Lower lobe of right lung (tissue), 2 donors: ENCODE measurements around the gene VPS54. TPM values are rescaled to one million over a fixed set of nuclear protein-coding genes. Genes with fewer than 3 reads are reported as not detected.

Source experiments
- ATAC-seq, 2 donors: fragments of 200-7000 bp; cut with Tn5 transposase; one replicate each; pipeline ENCODE4 v1.9.1; 2020 to 2022; ENCODE audit warnings: mild to moderate bottlenecking in 2 of 2, moderate library complexity in 2 of 2
- DNase-seq: peaks from one replicate; pipeline ENCODE4 v3.0.0-alpha.2; 2020
- H3K27ac ChIP-seq: fragments of 200-600 bp; one replicate; pipeline ENCODE4 v1.8.0; 2022
- H3K27me3 ChIP-seq: fragments of 200-600 bp; one replicate; pipeline ENCODE4 v1.8.0; 2022; ENCODE audit warnings: low read depth
- H3K36me3 ChIP-seq: fragments of 200-600 bp; one replicate; pipeline ENCODE4 v1.8.0; 2022; ENCODE audit warnings: mild to moderate bottlenecking
- H3K4me1 ChIP-seq: fragments of 200-600 bp; one replicate; pipeline ENCODE4 v1.8.0; 2022
- H3K4me3 ChIP-seq: fragments of 200-600 bp; one replicate; pipeline ENCODE4 v1.8.0; 2022; ENCODE audit warnings: mild to moderate bottlenecking
- H3K9me3 ChIP-seq: fragments of 200-600 bp; one replicate; pipeline ENCODE4 v1.8.0; 2022
- intact Hi-C: fragments of 100-400 bp; cut with DNase I; formaldehyde crosslinking; loops from one replicate; pipeline ENCODE4 v1.11.0; 2022
- long read RNA-seq: library from polyadenylated mRNA; unstranded; transcript quantifications from one replicate; pipeline ENCODE4 v2.0.0, GENCODE V29; 2021
- total RNA-seq: library from RNA; stranded (reverse); fragmentation: NEBNext Ultra II Directional; extraction: Animal tissue kit (Norgen Biotek cat#: 25700); gene quantifications from one replicate; pipeline ENCODE4 v1.2.1, GENCODE V29; 2021
- TF ChIP-seq, protein P1 (sequence below): fragments of 200-600 bp; IDR thresholded peaks from one replicate; pipeline ENCODE4 v1.8.0; 2022; ENCODE audit warnings: antibody characterized with exemption, mild to moderate bottlenecking
- donor health status: DM: no; HTN: yes; CAD: no; lungs with severe emphysema.

VPS54 gene, protein sequence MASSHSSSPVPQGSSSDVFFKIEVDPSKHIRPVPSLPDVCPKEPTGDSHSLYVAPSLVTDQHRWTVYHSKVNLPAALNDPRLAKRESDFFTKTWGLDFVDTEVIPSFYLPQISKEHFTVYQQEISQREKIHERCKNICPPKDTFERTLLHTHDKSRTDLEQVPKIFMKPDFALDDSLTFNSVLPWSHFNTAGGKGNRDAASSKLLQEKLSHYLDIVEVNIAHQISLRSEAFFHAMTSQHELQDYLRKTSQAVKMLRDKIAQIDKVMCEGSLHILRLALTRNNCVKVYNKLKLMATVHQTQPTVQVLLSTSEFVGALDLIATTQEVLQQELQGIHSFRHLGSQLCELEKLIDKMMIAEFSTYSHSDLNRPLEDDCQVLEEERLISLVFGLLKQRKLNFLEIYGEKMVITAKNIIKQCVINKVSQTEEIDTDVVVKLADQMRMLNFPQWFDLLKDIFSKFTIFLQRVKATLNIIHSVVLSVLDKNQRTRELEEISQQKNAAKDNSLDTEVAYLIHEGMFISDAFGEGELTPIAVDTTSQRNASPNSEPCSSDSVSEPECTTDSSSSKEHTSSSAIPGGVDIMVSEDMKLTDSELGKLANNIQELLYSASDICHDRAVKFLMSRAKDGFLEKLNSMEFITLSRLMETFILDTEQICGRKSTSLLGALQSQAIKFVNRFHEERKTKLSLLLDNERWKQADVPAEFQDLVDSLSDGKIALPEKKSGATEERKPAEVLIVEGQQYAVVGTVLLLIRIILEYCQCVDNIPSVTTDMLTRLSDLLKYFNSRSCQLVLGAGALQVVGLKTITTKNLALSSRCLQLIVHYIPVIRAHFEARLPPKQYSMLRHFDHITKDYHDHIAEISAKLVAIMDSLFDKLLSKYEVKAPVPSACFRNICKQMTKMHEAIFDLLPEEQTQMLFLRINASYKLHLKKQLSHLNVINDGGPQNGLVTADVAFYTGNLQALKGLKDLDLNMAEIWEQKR
- 26.7 TPM for total RNA-seq
- long read RNA-seq, full-length matches to known transcripts, result 27 of 52 reads
- long read RNA-seq, partial matches to known transcripts, result 5 of 52 reads
- long read RNA-seq, other reads (novel, unspliced or antisense), result 20 of 52 reads

DNA sequence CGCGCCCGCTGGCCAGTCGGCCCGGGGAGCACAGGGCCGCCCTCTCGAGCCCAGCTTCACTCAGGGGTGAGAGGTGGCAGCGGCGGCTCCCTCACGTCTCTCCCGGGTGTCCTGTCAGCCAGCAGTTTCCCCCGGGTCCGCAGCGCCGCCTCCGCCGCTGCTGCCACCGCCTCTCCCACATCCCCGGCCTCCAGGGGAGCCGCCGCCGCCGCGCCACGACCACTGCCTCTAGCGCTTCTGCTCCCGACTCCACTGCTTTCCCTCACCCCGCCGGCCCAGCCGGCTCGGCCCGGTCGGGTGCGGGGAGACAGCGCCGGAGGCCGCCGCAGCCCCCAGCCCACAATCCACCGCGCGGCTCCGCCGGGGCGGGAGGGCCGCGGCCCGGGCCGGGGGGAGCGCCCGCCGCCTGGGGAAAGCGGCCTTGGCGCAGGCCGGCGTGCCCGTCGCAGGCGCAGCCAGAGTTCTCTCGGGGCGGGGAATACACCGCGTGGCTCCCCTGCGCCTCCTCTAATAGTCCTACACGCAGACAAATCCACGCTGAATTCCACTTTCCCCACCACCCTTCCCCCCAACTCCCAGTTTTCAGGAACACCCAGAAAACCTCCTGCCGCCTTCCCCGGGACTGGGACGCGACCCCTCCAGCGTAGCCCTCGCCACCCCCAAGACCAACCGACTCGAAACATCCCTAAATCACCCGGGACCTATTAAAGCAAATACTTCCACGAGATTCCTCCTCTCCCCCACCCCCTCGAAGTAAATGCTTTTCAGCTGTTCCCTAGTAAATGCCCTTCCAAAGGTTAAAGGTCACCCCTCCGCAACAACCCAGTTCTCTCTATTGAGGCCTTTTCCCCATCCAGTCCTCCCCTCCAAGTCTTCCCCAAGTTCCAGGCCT, at the start of gene VPS54:
VPS54 (minus strand) TSS at position 346 of the 892 bp plus-strand sequence. CDS start 35,429 bp downstream, outside the sequence.
- Histone ChIP-seq H3K36me3 (no peaks in the 10 kb centered on the region), H3K4me3 (peak within 1 kb of the TSS; percentile 63), H3K27me3 (no peaks in the 10 kb centered on the region), H3K4me1 (peaks cover 52% of the 10 kb centered on the region), H3K9me3 (no peaks in the 10 kb centered on the region), H3K27ac (peak within 1 kb of the TSS; percentile 90)
- intact Hi-C loops, result no loop called here
- ATAC-seq, result peak; percentile 95
- TF ChIP-seq, protein P1, sequence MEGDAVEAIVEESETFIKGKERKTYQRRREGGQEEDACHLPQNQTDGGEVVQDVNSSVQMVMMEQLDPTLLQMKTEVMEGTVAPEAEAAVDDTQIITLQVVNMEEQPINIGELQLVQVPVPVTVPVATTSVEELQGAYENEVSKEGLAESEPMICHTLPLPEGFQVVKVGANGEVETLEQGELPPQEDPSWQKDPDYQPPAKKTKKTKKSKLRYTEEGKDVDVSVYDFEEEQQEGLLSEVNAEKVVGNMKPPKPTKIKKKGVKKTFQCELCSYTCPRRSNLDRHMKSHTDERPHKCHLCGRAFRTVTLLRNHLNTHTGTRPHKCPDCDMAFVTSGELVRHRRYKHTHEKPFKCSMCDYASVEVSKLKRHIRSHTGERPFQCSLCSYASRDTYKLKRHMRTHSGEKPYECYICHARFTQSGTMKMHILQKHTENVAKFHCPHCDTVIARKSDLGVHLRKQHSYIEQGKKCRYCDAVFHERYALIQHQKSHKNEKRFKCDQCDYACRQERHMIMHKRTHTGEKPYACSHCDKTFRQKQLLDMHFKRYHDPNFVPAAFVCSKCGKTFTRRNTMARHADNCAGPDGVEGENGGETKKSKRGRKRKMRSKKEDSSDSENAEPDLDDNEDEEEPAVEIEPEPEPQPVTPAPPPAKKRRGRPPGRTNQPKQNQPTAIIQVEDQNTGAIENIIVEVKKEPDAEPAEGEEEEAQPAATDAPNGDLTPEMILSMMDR, result no peak
- peak; percentile 76 for DNase-seq

DNA sequence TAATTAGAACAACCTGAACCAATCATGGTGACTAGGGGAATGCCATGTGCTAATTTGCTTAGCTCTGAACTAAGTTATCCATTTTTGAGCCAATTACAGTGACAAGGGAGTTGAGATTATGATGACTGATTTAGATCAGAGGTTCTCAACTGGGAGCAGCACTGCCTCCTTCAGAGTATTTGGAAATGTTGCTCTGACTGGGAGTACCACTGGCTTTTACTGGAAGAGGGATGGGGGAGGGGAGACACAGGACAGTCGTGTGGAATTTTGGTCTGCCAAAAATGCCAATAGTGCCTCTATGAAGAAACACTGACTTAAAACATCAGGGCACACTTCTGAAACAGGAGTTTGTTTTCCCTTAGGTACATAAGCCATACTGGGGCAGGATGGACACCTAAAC, 48.1 kb upstream of the VPS54 start:
- peaks cover 18% of the 10 kb centered on the region for H3K4me1 ChIP-seq
- ATAC-seq (no peak), DNase-seq (no peak)
- intact Hi-C loops, result no loop called here
- no peaks in the 10 kb centered on the region for H3K9me3 ChIP-seq
- no peaks in the 10 kb centered on the region for H3K36me3 ChIP-seq
- H3K4me3 ChIP-seq, result no peak overlapping the region
- TF ChIP-seq, protein P1, result no peak
- no peak overlapping the region for H3K27ac ChIP-seq
- H3K27me3 ChIP-seq, result no peaks in the 10 kb centered on the region

DNA sequence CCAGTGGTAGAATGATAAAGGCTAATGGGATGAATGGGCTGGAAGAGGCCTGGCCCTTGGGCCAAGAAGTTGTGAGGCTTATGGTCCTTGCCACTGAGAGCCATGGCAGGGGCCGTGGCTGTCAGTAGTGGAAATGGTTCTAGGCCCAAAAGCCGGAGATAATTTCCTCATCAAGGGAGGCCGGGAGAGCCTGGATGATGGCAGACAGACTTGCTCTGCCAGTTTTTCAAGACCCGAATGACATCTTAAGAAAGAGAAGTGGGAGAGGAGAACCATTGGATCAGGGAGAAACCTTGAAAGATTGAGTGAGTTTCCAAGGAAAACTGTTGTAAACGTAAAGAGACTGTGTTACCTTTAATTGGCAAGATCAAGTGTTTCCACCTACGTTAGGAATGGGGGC, 46.3 kb upstream of the VPS54 start:
- H3K9me3 ChIP-seq, result no peaks in the 10 kb centered on the region
- TF ChIP-seq, protein P1, result no peak
- ATAC-seq (no peak), DNase-seq (no peak)
- H3K4me3 ChIP-seq, result no peak overlapping the region
- peaks cover 18% of the 10 kb centered on the region for H3K4me1 ChIP-seq
- no peaks in the 10 kb centered on the region for H3K36me3 ChIP-seq
- no peak overlapping the region for H3K27ac ChIP-seq
- no peaks in the 10 kb centered on the region for H3K27me3 ChIP-seq
- intact Hi-C loops, result no loop called here

DNA sequence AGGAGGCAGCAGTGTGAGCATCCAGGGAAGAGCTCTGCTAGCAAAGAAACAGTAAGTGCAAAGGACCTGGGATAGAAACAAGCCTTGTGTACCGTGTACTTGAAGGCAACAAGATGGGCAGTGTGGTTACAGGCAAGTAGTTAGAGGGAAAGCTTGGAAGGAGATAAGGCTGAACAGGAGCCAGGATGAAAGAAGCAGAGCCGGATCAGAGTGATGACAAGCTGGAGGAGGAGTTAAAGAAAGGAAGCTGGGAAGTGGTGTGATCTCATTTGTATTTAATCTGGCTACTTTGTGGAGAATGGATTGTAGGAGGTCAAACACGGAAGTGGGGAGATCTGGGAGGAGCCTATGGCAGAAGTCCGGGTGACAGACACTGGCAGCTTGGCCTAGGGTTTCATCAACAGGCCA, 44.7 kb upstream of the VPS54 start:
- no peak for DNase-seq
- intact Hi-C loops, result no loop called here
- TF ChIP-seq, protein P1, result no peak

More for the DNA sequence above, 44.7 kb upstream of the VPS54 start:
- Histone ChIP-seq H3K9me3 (no peaks in the 10 kb centered on the region), H3K27me3 (no peaks in the 10 kb centered on the region), H3K4me3 (no peak overlapping the region), H3K36me3 (no peaks in the 10 kb centered on the region), H3K4me1 (peaks cover 18% of the 10 kb centered on the region), H3K27ac (peak overlapping the region; percentile 70)
- ATAC-seq, result peak; percentile 64 to 65
